ENCODE results near the gene RNF138. TPM values are rescaled to one million over a fixed set of nuclear protein-coding genes. Genes with fewer than 3 reads are reported as not detected.
"Not testable (repeated sequence)": the region's sequence is repeated elsewhere in the genome, so short reads cannot be mapped to it uniquely, and the experiment has no call there.

Gene RNF138
- total RNA-seq, 1 donor from 2014 or later = 24.6 TPM

GRCh38 chr18:32152705-32153448 lies 61.2 kb downstream of the RNF138 start:
- H3K27me3 Mint-ChIP-seq (ENCODE audit: unreplicated experiment) = no peaks in the 10 kb centered on the region
- DNase-seq = no peak

DNA sequence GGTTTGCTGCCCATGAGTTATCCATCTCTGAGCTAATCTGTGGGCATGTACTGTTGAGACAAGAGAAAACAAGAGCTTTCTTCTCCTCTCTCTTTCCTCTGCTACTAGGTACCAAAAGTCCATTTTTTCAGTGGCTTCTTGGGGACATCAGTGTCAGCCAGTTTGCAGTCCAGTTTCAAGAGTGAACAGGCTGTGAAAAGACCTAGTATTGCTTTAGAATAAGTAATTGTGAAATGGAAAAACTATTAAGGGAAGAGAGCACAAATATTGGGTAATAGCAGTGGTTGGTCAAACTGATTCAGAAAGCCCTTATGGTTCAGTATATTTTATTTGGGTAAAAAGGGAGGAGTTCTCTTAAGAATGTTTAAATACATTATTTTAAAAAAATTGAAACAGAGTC lies 65.2 kb downstream of the RNF138 start:
- peaks cover 4% of the 10 kb centered on the region for H3K4me1 Mint-ChIP-seq (ENCODE audit: low read depth, unreplicated experiment)
- no peak overlapping the region for H3K27ac Mint-ChIP-seq (ENCODE audit: unreplicated experiment)
- no peaks in the 10 kb centered on the region for H3K36me3 Mint-ChIP-seq (ENCODE audit: unreplicated experiment)
- no peak for DNase-seq
- no peak overlapping the region for H3K4me3 Mint-ChIP-seq (ENCODE audit: unreplicated experiment)
- peaks cover 2% of the 10 kb centered on the region for H3K9me3 Mint-ChIP-seq (ENCODE audit: unreplicated experiment)
- TF ChIP-seq, protein P1, sequence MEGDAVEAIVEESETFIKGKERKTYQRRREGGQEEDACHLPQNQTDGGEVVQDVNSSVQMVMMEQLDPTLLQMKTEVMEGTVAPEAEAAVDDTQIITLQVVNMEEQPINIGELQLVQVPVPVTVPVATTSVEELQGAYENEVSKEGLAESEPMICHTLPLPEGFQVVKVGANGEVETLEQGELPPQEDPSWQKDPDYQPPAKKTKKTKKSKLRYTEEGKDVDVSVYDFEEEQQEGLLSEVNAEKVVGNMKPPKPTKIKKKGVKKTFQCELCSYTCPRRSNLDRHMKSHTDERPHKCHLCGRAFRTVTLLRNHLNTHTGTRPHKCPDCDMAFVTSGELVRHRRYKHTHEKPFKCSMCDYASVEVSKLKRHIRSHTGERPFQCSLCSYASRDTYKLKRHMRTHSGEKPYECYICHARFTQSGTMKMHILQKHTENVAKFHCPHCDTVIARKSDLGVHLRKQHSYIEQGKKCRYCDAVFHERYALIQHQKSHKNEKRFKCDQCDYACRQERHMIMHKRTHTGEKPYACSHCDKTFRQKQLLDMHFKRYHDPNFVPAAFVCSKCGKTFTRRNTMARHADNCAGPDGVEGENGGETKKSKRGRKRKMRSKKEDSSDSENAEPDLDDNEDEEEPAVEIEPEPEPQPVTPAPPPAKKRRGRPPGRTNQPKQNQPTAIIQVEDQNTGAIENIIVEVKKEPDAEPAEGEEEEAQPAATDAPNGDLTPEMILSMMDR (IDR thresholded peaks at IDR 0.05; ENCODE audit: partially characterized antibody, unreplicated experiment) = no peak
- H3K27me3 Mint-ChIP-seq (ENCODE audit: unreplicated experiment) = no peaks in the 10 kb centered on the region

More at GRCh38 chr18:32152705-32153448, 61.2 kb downstream of the RNF138 start:
- H3K4me3 Mint-ChIP-seq (ENCODE audit: unreplicated experiment) = no peak overlapping the region
- TF ChIP-seq, protein P1 (IDR thresholded peaks at IDR 0.05; ENCODE audit: partially characterized antibody, unreplicated experiment) = no peak
- no peak overlapping the region for H3K27ac Mint-ChIP-seq (ENCODE audit: unreplicated experiment)
- H3K9me3 Mint-ChIP-seq (ENCODE audit: unreplicated experiment) = no peaks in the 10 kb centered on the region
- H3K36me3 Mint-ChIP-seq (ENCODE audit: unreplicated experiment) = no peaks in the 10 kb centered on the region
- peaks cover 4% of the 10 kb centered on the region for H3K4me1 Mint-ChIP-seq (ENCODE audit: low read depth, unreplicated experiment)

DNA sequence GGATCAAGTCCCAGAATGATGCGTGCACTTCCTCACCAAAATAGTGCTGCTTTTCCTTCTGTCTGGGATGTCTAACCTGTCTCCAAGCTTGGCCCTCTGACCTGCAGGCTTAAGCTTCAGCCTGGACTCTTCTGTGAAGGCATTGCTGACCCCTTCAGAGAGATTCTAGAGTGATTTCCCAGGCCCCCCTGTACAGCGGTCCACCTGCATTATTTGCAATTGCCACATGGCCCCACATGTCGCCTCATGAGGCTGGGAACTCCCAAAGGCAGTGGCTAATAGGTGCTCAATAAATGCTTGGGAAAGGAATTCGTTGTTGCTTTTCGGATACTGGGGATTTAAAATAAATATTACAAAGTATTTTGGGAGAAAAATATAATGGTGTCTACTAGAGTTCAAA lies 65.9 kb downstream of the RNF138 start:
- Mint-ChIP-seq H3K4me1 (ENCODE audit: low read depth, unreplicated experiment) (peaks cover 2% of the 10 kb centered on the region), H3K9me3 (ENCODE audit: unreplicated experiment) (peaks cover 2% of the 10 kb centered on the region), H3K36me3 (ENCODE audit: unreplicated experiment) (no peaks in the 10 kb centered on the region), H3K4me3 (ENCODE audit: unreplicated experiment) (no peak overlapping the region), H3K27ac (ENCODE audit: unreplicated experiment) (no peak overlapping the region), H3K27me3 (ENCODE audit: unreplicated experiment) (no peaks in the 10 kb centered on the region)
- TF ChIP-seq, protein P1 (IDR thresholded peaks at IDR 0.05; ENCODE audit: partially characterized antibody, unreplicated experiment) = no peak
- no peak for DNase-seq

DNA sequence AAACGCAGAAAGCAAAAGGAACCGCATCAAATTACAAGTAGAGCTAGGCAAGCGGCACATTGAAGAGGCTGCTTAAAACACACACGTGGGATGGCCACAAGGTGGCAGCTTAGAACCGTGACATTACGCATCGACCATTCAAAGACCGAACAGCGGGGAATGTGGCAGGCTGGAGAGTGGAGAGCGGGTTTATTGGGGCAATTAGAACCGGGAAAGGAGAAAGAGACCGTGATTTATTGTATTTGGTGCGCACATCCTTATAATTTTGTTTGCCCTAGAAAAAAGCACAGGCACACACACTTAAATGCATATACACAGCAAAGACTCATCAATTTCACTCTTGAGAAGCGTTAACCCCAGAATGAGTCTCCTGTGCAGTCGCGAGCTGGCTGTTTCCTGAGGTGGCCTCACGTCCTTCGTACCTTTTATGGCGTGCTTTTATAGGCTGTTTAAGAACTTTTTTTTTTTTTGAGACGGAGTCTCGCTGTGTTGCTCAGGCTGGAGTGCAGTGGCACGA lies 66.5 kb downstream of the RNF138 start:
- Mint-ChIP-seq H3K4me3 (ENCODE audit: unreplicated experiment) (peak overlapping the region; percentile 31), H3K27ac (ENCODE audit: unreplicated experiment) (no peak overlapping the region), H3K9me3 (ENCODE audit: unreplicated experiment) (peaks cover 2% of the 10 kb centered on the region), H3K27me3 (ENCODE audit: unreplicated experiment) (no peaks in the 10 kb centered on the region), H3K4me1 (ENCODE audit: low read depth, unreplicated experiment) (no peaks in the 10 kb centered on the region), H3K36me3 (ENCODE audit: unreplicated experiment) (no peaks in the 10 kb centered on the region)
- TF ChIP-seq, protein P1 (IDR thresholded peaks at IDR 0.05; ENCODE audit: partially characterized antibody, unreplicated experiment) = peak; percentile 89
- peak; percentile 75 for DNase-seq

- H3K9me3 Mint-ChIP-seq (ENCODE audit: unreplicated experiment); H3K4me1 Mint-ChIP-seq (ENCODE audit: low read depth, unreplicated experiment); DNase-seq; H3K27ac Mint-ChIP-seq (ENCODE audit: unreplicated experiment); H3K27me3 Mint-ChIP-seq (ENCODE audit: unreplicated experiment); H3K4me3 Mint-ChIP-seq (ENCODE audit: unreplicated experiment); H3K36me3 Mint-ChIP-seq (ENCODE audit: unreplicated experiment): not testable (repeated sequence)
Observed at GRCh38 chr18:32158631-32159030, 67.0 kb downstream of the RNF138 start.

Measured in glutamatergic neuron (in vitro differentiated cells).